NCI-H146 (cell line): Measurements from ENCODE around the gene ANKDD1A.

ENCODE experiments used
- DNase-seq: peaks from one replicate; lab custom pipeline; 2025; lab: John Stamatoyannopoulos, UW

Gene ANKDD1A

DNA sequence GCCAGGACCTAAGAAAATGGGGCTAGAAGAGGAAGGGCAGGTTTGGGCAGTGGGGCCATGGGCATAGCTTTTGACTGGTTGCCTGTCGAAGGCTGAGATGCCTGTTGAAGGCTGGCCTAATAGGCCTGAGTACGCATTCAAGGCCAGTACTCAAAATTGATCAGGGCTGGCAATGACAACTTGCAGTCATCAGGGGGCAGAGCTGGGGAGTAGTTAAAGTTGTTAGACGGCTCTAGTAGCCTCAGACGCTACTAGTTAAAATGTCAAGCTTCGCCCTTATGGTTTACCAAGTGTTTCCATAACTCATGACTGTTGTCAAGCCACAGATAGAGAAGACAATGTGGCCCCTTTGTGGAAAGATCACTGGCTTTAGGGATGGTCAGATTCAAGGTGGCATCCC, 49.3 kb downstream of the ANKDD1A start:
- no peak for DNase-seq

DNA sequence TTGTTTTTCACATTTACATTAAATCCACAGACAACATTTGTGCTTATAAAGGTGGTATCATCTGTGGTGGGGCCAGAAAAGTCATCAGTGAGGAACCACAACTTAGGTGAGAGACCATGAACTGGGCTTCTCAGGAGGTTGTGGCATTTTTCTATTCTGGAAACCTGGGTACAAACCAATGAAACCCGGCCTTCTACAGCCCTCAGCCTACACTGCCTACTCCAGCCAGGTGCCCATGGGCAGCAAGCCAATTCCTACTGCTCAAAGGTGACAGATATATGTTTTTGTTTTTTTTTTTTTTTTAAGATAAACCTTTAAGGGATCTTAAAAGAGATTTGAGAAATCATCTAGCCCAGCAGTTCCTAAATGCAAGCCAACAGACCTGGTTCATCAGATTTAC, 57.7 kb downstream of the ANKDD1A start:
- DNase-seq = no peak

DNA sequence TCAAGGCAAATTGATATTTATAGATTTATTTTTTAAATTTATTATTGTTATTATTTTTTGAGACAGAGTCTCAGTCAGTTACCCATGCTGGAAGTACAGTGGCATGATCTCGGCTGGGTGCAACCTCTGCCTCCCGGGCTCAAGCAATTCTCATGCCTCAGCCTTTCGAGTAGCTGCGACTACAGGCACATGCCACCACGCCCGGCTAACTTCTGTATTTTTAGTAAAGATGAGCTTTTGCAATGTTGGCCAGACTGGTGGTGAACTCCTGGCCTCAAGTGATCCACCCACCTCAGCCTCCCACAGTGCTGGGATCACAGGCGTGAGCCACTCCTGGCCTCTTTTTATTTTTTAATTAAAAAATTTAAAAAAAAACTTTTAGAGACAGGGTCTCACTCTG, 59.0 kb downstream of the ANKDD1A start:
- no peak for DNase-seq

GRCh38 chr15:64975390-64975789, 63.7 kb downstream of the ANKDD1A start:
- no peak for DNase-seq

DNA sequence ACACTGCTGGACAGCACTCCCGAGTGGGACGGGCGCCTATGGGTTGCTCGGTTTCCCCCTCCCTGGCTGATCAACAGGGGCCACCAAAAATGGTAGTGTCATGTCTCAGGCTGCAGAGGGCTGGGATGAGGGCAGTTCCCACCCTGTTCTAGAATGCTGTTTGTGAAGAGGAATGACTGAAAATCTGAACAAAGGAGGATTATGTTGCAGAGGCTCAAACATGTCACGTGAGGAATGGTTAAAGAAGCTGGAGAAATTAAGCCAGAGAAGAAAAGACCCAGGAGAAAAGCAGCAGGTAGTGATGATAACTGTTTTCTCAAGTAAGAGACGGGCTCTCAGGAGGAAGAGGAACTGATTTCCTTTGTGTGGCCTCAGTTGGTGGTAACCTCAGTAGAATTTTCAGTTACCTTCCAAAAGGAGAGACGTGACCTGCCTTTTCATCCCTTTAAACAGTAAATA, 67.6 kb downstream of the ANKDD1A start:
- no peak for DNase-seq

GRCh38 chr15:64981812-64982431, 70.2 kb downstream of the ANKDD1A start:
- no peak for DNase-seq

DNA sequence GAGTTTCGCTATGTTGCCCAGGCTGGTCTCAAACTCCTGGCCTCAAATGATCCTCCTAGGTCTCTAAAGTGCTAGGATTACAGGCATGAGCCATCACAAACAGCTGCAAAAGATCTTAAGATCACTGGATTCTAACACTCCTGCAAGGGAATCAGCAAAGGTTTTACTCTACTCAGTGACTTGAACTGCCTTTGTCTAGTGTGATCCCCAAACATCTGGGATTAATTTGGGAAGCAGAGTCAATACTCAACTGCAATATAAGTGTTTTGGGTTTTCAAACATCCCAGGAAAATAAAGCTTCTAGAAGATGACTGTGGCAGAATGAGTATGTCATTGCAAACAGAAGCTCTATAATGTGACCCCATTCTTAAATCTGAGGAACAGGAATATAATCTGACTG, 70.8 kb downstream of the ANKDD1A start:
- DNase-seq = no peak

GRCh38 chr15:64985366-64986033, 73.8 kb downstream of the ANKDD1A start:
- no peak for DNase-seq

GRCh38 chr15:64987136-64987535, 75.4 kb downstream of the ANKDD1A start:
- no peak for DNase-seq

- peak; percentile 83 for DNase-seq
These were observed 77.9 kb downstream of the ANKDD1A start, which contains the start of gene SPG21 for GRCh38 chr15:64989416-64990167. Gene SPG21 (minus strand): TSS chr15:64989914. CDS start chr15:64983569, 6,345 bp downstream.

GRCh38 chr15:64990168-64990470, 78.4 kb downstream of the ANKDD1A start:
- DNase-seq = no peak

DNA sequence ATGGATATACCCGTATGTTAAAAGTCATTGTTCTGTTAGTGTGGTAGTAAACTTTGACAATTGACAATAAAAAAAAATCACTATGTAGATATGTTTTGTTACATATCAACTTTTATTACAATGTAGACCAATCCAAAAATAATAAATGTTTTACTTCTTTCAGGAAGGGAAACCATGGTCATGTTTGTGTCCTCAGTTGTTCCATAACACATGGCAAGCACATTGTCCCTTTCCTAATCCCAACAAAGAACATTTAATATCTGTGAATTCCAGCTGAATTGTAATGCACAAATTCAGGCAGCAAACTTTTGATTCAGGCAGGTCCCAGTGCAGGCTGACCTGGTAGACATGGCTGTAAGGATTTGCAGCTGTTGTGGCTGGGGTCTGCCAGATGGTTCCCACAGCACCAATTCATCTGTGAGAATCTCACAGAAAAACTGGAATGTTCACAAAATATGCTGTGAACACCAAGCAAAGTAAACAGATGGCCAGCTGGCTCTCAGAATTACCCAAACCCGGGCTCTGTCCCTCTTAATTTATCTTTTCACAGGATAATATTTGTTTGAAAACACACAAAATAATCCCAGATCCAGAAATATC, 79.9 kb downstream of the ANKDD1A start:
- DNase-seq = no peak

- DNase-seq = no peak
These were observed 81.6 kb downstream of the ANKDD1A start for GRCh38 chr15:64993290-64993689.

- no peak for DNase-seq
These were observed 85.4 kb downstream of the ANKDD1A start for GRCh38 chr15:64997066-64997465.

GRCh38 chr15:64997745-64998375, 86.2 kb downstream of the ANKDD1A start:
- no peak for DNase-seq

- DNase-seq = no peak
These were observed 93.3 kb downstream of the ANKDD1A start for GRCh38 chr15:65004993-65005392.

DNA sequence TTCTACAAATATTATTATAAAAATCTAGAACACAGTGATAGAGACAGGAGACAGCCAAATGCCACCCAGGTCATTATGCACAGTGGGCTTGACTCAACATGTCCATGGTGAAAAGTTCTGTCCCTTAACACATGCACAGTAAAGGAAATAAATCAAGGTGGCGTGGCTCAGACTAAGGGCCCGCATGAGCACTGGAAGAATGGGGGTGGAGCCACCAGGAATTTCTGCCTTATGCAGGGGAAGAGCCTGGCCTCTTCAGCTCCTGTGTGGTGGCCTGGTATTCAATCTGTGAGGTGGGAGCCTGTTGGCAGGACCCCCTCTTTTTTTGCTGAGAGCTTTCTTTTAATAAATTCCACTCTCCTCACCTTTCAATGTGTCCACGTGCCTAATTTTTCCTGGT, 95.2 kb downstream of the ANKDD1A start:
- DNase-seq = no peak
